Stimulated activated CD4-positive, alpha-beta T cell treated with anti-CD3 and anti-CD28 coated beads, Interleukin-4, amount 100 ng/mL, for 24 hours (primary cell): ENCODE data around the gene SNAP29.
"Not testable (repeated sequence)": the region's sequence is repeated elsewhere in the genome, so short reads cannot be mapped to it uniquely, and the experiment has no call there.

Experiments used
- DNase-seq: peaks from one replicate; pipeline ENCODE4 v3.0.0-alpha.2; 2020

The SNAP29 gene

GRCh38 chr22:20858615-20859416 lies at the start of gene SNAP29, which contains the start of gene PI4KA:
SNAP29 (plus strand) TSS chr22:20859007; CDS start chr22:20859111, 104 bp downstream.
PI4KA (minus strand) TSS chr22:20858811; CDS start chr22:20858725, 86 bp downstream.
- peak; percentile 98 for DNase-seq

GRCh38 chr22:20809538-20810185 lies 49.1 kb upstream of the SNAP29 start:
- no peak for DNase-seq

- no peak for DNase-seq
These were observed 48.2 kb upstream of the SNAP29 start for GRCh38 chr22:20810645-20811044.

GRCh38 chr22:20811171-20811570 lies 47.6 kb upstream of the SNAP29 start:
- no peak for DNase-seq

- DNase-seq, result no peak
These were observed 46.7 kb upstream of the SNAP29 start for GRCh38 chr22:20811971-20812660.

GRCh38 chr22:20813056-20813455 lies 45.8 kb upstream of the SNAP29 start:
- DNase-seq, result no peak

- no peak for DNase-seq
These were observed 44.5 kb upstream of the SNAP29 start for GRCh38 chr22:20814221-20814808.

- DNase-seq, result no peak
These were observed 43.2 kb upstream of the SNAP29 start for GRCh38 chr22:20815477-20816050.

GRCh38 chr22:20816559-20816958 lies 42.2 kb upstream of the SNAP29 start:
- no peak for DNase-seq

GRCh38 chr22:20818471-20818870 lies 40.3 kb upstream of the SNAP29 start:
- no peak for DNase-seq

GRCh38 chr22:20819471-20819870 lies 39.3 kb upstream of the SNAP29 start:
- DNase-seq, result no peak

GRCh38 chr22:20821717-20822239 lies 37.0 kb upstream of the SNAP29 start:
- not testable (repeated sequence) for DNase-seq

- DNase-seq, result no peak
These were observed 36.6 kb upstream of the SNAP29 start for GRCh38 chr22:20822240-20822639.

GRCh38 chr22:20823264-20823663 lies 35.5 kb upstream of the SNAP29 start:
- DNase-seq, result no peak

GRCh38 chr22:20825216-20825615 lies 33.6 kb upstream of the SNAP29 start:
- DNase-seq, result not testable (repeated sequence)

GRCh38 chr22:20825624-20826023 lies 33.2 kb upstream of the SNAP29 start:
- DNase-seq, result no peak

- not testable (repeated sequence) for DNase-seq
These were observed 32.2 kb upstream of the SNAP29 start for GRCh38 chr22:20826373-20827152.

- DNase-seq, result no peak
These were observed 29.2 kb upstream of the SNAP29 start for GRCh38 chr22:20829491-20830134.

- DNase-seq, result no peak
These were observed 25.6 kb upstream of the SNAP29 start for GRCh38 chr22:20833225-20833665.

- DNase-seq, result no peak
These were observed 24.6 kb upstream of the SNAP29 start for GRCh38 chr22:20834206-20834605.

GRCh38 chr22:20834725-20835124 lies 24.1 kb upstream of the SNAP29 start:
- no peak for DNase-seq
